HEK293T (cell line): ENCODE data around the gene TOPAZ1.
"Not testable (repeated sequence)": the region's sequence is repeated elsewhere in the genome, so short reads cannot be mapped to it uniquely, and the experiment has no call there.

Experiments used
- CTCF ChIA-PET: fragments of 350-600 bp; formaldehyde crosslinking; extraction: SDS; loops from one replicate; lab custom pipeline; 2021; ENCODE audit warnings: antibody characterized with exemption, inconsistent platforms; lab: Yijun Ruan, JAX
- POLR2A ChIA-PET: fragments of 350-600 bp; formaldehyde crosslinking; extraction: SDS; loops from one replicate; lab custom pipeline; 2020; ENCODE audit warnings: antibody characterized with exemption, inconsistent platforms; lab: Yijun Ruan, JAX
- DNase-seq: peaks from one replicate; pipeline ENCODE4 v3.0.0; 2012; ENCODE audit warnings: mixed read lengths; ENCODE audit errors: extremely low spot score
- ARNT ChIP-seq: fragments of 450-650 bp; IDR thresholded peaks from 2 replicates; pipeline ENCODE4 v1.6.1; 2017; ENCODE audit warnings: mild to moderate bottlenecking
- BHLHE40 ChIP-seq: fragments of 450-650 bp; IDR thresholded peaks from 2 replicates; pipeline ENCODE4 v1.6.1; 2016; ENCODE audit warnings: mild to moderate bottlenecking, moderate library complexity, borderline replicate concordance
- CTBP1 ChIP-seq: fragments of 450-650 bp; IDR thresholded peaks from 2 replicates; pipeline ENCODE4 v1.6.1; 2016; ENCODE audit warnings: borderline replicate concordance
- ELF4 ChIP-seq: fragments of 450-650 bp; IDR thresholded peaks from 2 replicates; pipeline ENCODE4 v1.6.1; 2017; ENCODE audit warnings: antibody characterized with exemption
- FOXA1 ChIP-seq: fragments of 450-650 bp; IDR thresholded peaks from 2 replicates; pipeline ENCODE4 v1.6.1; 2016; ENCODE audit warnings: mild to moderate bottlenecking
- FOXK2 ChIP-seq: fragments of 450-650 bp; IDR thresholded peaks from 2 replicates; pipeline ENCODE4 v1.6.1; 2016; ENCODE audit warnings: mild to moderate bottlenecking
- FOXM1 ChIP-seq: fragments of 450-650 bp; IDR thresholded peaks from 2 replicates; pipeline ENCODE4 v1.6.1; 2017; ENCODE audit warnings: mild to moderate bottlenecking, borderline replicate concordance
- HDGF ChIP-seq: fragments of 450-650 bp; IDR thresholded peaks from 2 replicates; pipeline ENCODE4 v1.6.1; 2017; ENCODE audit warnings: antibody characterized with exemption, borderline replicate concordance
- L3MBTL2 ChIP-seq: fragments of 450-650 bp; conservative IDR thresholded peaks from 2 replicates; pipeline ENCODE4 v1.6.1; 2016; ENCODE audit warnings: mild to moderate bottlenecking
- LEF1 ChIP-seq: fragments of 450-650 bp; IDR thresholded peaks from 2 replicates; pipeline ENCODE4 v1.6.1; 2017; ENCODE audit warnings: mild to moderate bottlenecking, borderline replicate concordance
- NFRKB ChIP-seq: fragments of 450-650 bp; IDR thresholded peaks from 2 replicates; pipeline ENCODE4 v1.6.1; 2016; ENCODE audit warnings: mild to moderate bottlenecking, moderate library complexity
- PKNOX1 ChIP-seq: fragments of 450-650 bp; IDR thresholded peaks from 2 replicates; pipeline ENCODE4 v1.6.1; 2016
- SP1 ChIP-seq: fragments of 450-650 bp; IDR thresholded peaks from 2 replicates; pipeline ENCODE4 v1.6.1; 2017
- SUZ12 ChIP-seq: fragments of 450-650 bp; IDR thresholded peaks from 2 replicates; pipeline ENCODE4 v1.6.1; 2016; ENCODE audit warnings: mild to moderate bottlenecking
- TARDBP ChIP-seq: fragments of 450-650 bp; IDR thresholded peaks from 2 replicates; pipeline ENCODE4 v1.6.1; 2016
- ZNF384 ChIP-seq: fragments of 450-650 bp; IDR thresholded peaks from 2 replicates; pipeline ENCODE4 v1.6.1; 2016

The TOPAZ1 gene

GRCh38 chr3:44343421-44343820, 101.7 kb downstream of the TOPAZ1 start:
- ChIA-PET POLR2A (no interaction called here), CTCF (no interaction called here)
- no peak for DNase-seq
- no peak for TF ChIP-seq SP1
- no peak for TF ChIP-seq TARDBP
- no peak for TF ChIP-seq FOXK2
- TF ChIP-seq NFRKB: no peak
- no peak for TF ChIP-seq FOXM1
- no peak for TF ChIP-seq FOXA1
- TF ChIP-seq LEF1: no peak
- no peak for TF ChIP-seq BHLHE40
- no peak for TF ChIP-seq PKNOX1

- DNase-seq, CTCF ChIA-PET, POLR2A ChIA-PET: not testable (repeated sequence)
Observed at GRCh38 chr3:44346590-44346989, 104.9 kb downstream of the TOPAZ1 start.

GRCh38 chr3:44348993-44349392, 107.3 kb downstream of the TOPAZ1 start:
- POLR2A ChIA-PET: interaction anchor here (1.7 kb wide), 1 partner anchor 11 kb away, joined by 5 read pairs; no protein-coding TSS in a partner anchor
- CTCF ChIA-PET: no interaction called here
- no peak for DNase-seq
- no peak for TF ChIP-seq SP1
- no peak for TF ChIP-seq ZNF384
- TF ChIP-seq LEF1: no peak
- no peak for TF ChIP-seq FOXK2
- no peak for TF ChIP-seq SUZ12
- no peak for TF ChIP-seq TARDBP
- TF ChIP-seq BHLHE40: no peak
- no peak for TF ChIP-seq ELF4
- no peak for TF ChIP-seq HDGF

GRCh38 chr3:44353355-44353924, 111.8 kb downstream of the TOPAZ1 start:
- no peak for DNase-seq
- POLR2A ChIA-PET: no interaction called here
- TF ChIP-seq PKNOX1 (no peak), L3MBTL2 (no peak), NFRKB (no peak), SP1 (no peak), FOXA1 (no peak)
- CTCF ChIA-PET: no interaction called here

- ChIA-PET CTCF (no interaction called here), POLR2A (interaction anchor here (1.9 kb wide), 1 partner anchor 18 kb away, joined by 8 read pairs; no protein-coding TSS in a partner anchor)
- DNase-seq: no peak
- no peak for TF ChIP-seq SP1
- no peak for TF ChIP-seq L3MBTL2
- TF ChIP-seq NFRKB: no peak
- no peak for TF ChIP-seq FOXM1
- TF ChIP-seq FOXA1: no peak
- TF ChIP-seq CTBP1: no peak
- TF ChIP-seq SUZ12: no peak
- no peak for TF ChIP-seq ARNT
- no peak for TF ChIP-seq HDGF
- TF ChIP-seq TARDBP: no peak
- no peak for TF ChIP-seq PKNOX1
- no peak for TF ChIP-seq ELF4
- no peak for TF ChIP-seq FOXK2
- TF ChIP-seq LEF1: no peak
- no peak for TF ChIP-seq BHLHE40
- TF ChIP-seq ZNF384: no peak
Observed at GRCh38 chr3:44355362-44356033, 113.8 kb downstream of the TOPAZ1 start.

GRCh38 chr3:44359146-44359751, 117.6 kb downstream of the TOPAZ1 start:
- ChIA-PET POLR2A (interaction anchor here (1.4 kb wide), 1 partner anchor 21 kb away, joined by 5 read pairs; the partner anchor contains the start of gene TCAIM), CTCF (no interaction called here)
- no peak for DNase-seq
- TF ChIP-seq ARNT (no peak), ZNF384 (no peak), ELF4 (no peak), SP1 (no peak), NFRKB (no peak), FOXM1 (no peak), BHLHE40 (no peak), TARDBP (no peak), PKNOX1 (no peak), SUZ12 (no peak), LEF1 (no peak), CTBP1 (no peak), L3MBTL2 (no peak), FOXK2 (no peak), FOXA1 (no peak)
